HepG2 (cell line): ENCODE measurements around the gene MAP2K5. TPM values are rescaled to one million over a fixed set of nuclear protein-coding genes. Genes with fewer than 3 reads are reported as not detected.

Source experiments
- AGO2 ChIP-seq: fragments of 200-400 bp; formaldehyde crosslinking; optimal IDR thresholded peaks from 2 replicates; pipeline ENCODE3; 2017; ENCODE audit warnings: mild to moderate bottlenecking, low read depth, low read length, moderate library complexity
- CAMTA2 ChIP-seq: sonication (generic); formaldehyde crosslinking; IDR thresholded peaks from 2 replicates; pipeline ENCODE4 v1.4.0; 2020; ENCODE audit warnings: mild to moderate bottlenecking, missing genetic modification reagents, borderline replicate concordance
- CBX1 ChIP-seq: IDR thresholded peaks from one replicate; pipeline ENCODE4 v1.6.1; 2016; ENCODE audit warnings: antibody characterized with exemption, low read depth
- CHD2 ChIP-seq: IDR thresholded peaks from 2 replicates; pipeline ENCODE4 v1.6.1; 2011; ENCODE audit warnings: low read depth, low read length, improper control_type of control experiment
- FOXA3 ChIP-seq: IDR thresholded peaks from 2 replicates; pipeline ENCODE4 v1.6.1; 2016; ENCODE audit warnings: missing genetic modification reagents, missing compliant biosample characterization
- HNRNPUL1 ChIP-seq: fragments of 200-400 bp; formaldehyde crosslinking; IDR thresholded peaks from 2 replicates; pipeline ENCODE4 v1.6.1; 2017; ENCODE audit warnings: low read depth, mild to moderate bottlenecking, low read length, moderate library complexity
- MBNL3 ChIP-seq: fragments of 250-450 bp; sonication (Bioruptor Pico); conservative IDR thresholded peaks from 2 replicates; pipeline ENCODE4 v1.8.0; 2022; ENCODE audit warnings: mild to moderate bottlenecking, inconsistent platforms
- NCOA5 ChIP-seq: sonication (generic); formaldehyde crosslinking; IDR thresholded peaks from 2 replicates; pipeline ENCODE4 v1.4.0; 2020; ENCODE audit warnings: missing genetic modification reagents
- PTBP1 ChIP-seq: fragments of 200-400 bp; formaldehyde crosslinking; IDR thresholded peaks from 2 replicates; pipeline ENCODE4 v1.6.1; 2018; ENCODE audit warnings: low read length, low read depth; ENCODE audit not compliant: poor library complexity, severe bottlenecking
- RARG ChIP-seq: sonication (generic); formaldehyde crosslinking; IDR thresholded peaks from 2 replicates; pipeline ENCODE4 v1.4.0; 2020; ENCODE audit warnings: low read depth, mild to moderate bottlenecking, missing genetic modification reagents
- SMAD9 ChIP-seq: sonication (generic); formaldehyde crosslinking; IDR thresholded peaks from 2 replicates; pipeline ENCODE4 v1.5.1; 2020; ENCODE audit warnings: mild to moderate bottlenecking, missing genetic modification reagents
- SRY ChIP-seq: sonication (generic); formaldehyde crosslinking; IDR thresholded peaks from 2 replicates; pipeline ENCODE4 v1.8.0; 2022; ENCODE audit warnings: mild to moderate bottlenecking, missing genetic modification reagents
- TP53 ChIP-seq: sonication (generic); formaldehyde crosslinking; conservative IDR thresholded peaks from 2 replicates; pipeline ENCODE4 v1.4.0; 2020; ENCODE audit warnings: missing genetic modification reagents
- ZNF205 ChIP-seq: IDR thresholded peaks from 2 replicates; pipeline ENCODE4 v1.6.1; 2018; ENCODE audit warnings: missing biosample characterization, missing genetic modification reagents
- ZNF317 ChIP-seq: sonication (generic); formaldehyde crosslinking; IDR thresholded peaks from 2 replicates; pipeline ENCODE4 v1.5.0; 2020; ENCODE audit warnings: mild to moderate bottlenecking, missing genetic modification reagents
- ZNF670 ChIP-seq: sonication (generic); formaldehyde crosslinking; IDR thresholded peaks from 2 replicates; pipeline ENCODE4 v1.8.0; 2022; ENCODE audit warnings: mild to moderate bottlenecking, missing genetic modification reagents, borderline replicate concordance
- polyA plus RNA-seq, 8 experiments: library from polyadenylated mRNA; depleted of rRNA in 3 of 8; stranded (reverse) in 7 of 8; unstranded in 1 of 8; fragments of >200 nt; fragmentation: Illumina TruSeq in 4 of 8; extraction: Trizol in 4 of 8; gene quantifications; 2 replicates each; pipeline versions ENCODE4 v1.2.1 to v1.2.3, GENCODE V29; 2011 to 2016; ENCODE audit warnings: low read depth in 4 of 8, missing spikeins in 1 of 8, mixed read lengths in 1 of 8; ENCODE audit not compliant: insufficient read depth in 1 of 8
- total RNA-seq, 5 experiments: library from RNA; depleted of rRNA; stranded (reverse); fragments of >200 nt; fragmentation: Illumina TruSeq; extraction: Trizol; gene quantifications; 2 replicates each; pipeline ENCODE4 v1.2.3, GENCODE V29; 2016; ENCODE audit warnings: low read depth in 1 of 5
- TF ChIP-seq, protein P1 (sequence below): sonication (generic); formaldehyde crosslinking; IDR thresholded peaks from 2 replicates; pipeline ENCODE4 v1.4.0; 2020; ENCODE audit warnings: mild to moderate bottlenecking, low read depth, missing genetic modification reagents
- TF ChIP-seq, protein P2 (sequence below): sonication (generic); formaldehyde crosslinking; IDR thresholded peaks from 2 replicates; pipeline ENCODE4 v1.8.0; 2022; ENCODE audit warnings: missing genetic modification reagents, mild to moderate bottlenecking, inconsistent platforms, borderline replicate concordance
- TF ChIP-seq, protein P3 (sequence below): sonication (generic); formaldehyde crosslinking; IDR thresholded peaks from 2 replicates; pipeline ENCODE4 v1.5.1; 2020; ENCODE audit warnings: missing genetic modification reagents, mild to moderate bottlenecking, borderline replicate concordance
- TF ChIP-seq, protein P4 (sequence below): sonication (generic); formaldehyde crosslinking; IDR thresholded peaks from 2 replicates; pipeline ENCODE4 v1.4.0; 2020; ENCODE audit warnings: missing genetic modification reagents, borderline replicate concordance

Gene MAP2K5
- total and polyA plus RNA-seq, 2 of the 13 experiments (the other 11 are each of a cell fraction or from before 2014, with no cell fraction given) = 4.0 to 4.3 TPM

DNA sequence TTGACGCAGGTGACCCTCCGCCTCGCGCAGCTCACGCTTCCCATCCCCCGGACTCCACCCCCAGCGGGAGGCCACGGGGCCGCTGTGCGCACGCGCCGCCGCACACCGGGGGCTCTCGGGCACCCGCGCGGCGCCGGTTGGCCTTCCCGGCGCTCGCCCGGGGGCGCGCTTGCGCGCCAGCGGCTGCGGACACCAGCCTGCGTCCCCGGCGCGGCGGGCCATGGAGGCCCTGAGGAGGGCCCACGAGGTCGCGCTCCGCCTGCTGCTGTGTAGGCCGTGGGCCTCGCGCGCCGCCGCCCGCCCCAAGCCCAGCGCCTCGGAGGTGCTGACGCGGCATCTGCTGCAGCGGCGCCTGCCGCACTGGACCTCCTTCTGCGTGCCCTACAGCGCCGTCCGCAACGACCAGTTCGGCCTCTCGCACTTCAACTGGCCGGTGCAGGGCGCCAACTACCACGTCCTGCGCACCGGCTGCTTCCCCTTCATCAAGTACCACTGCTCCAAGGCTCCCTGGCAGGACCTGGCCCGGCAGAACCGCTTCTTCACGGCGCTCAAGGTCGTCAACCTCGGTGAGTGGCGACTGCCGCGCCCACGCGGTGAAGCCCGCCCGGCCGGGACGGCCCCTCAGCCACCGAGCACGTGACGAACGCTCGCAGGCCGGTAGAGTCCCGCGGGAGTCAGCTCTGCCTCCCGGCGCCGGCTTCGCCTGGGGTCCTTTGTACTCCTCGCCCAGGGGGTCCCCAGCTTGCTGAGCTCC is 21.3 kb upstream of the MAP2K5 start, which contains the start of gene C15orf61 (continued):
- TF ChIP-seq, protein P1, sequence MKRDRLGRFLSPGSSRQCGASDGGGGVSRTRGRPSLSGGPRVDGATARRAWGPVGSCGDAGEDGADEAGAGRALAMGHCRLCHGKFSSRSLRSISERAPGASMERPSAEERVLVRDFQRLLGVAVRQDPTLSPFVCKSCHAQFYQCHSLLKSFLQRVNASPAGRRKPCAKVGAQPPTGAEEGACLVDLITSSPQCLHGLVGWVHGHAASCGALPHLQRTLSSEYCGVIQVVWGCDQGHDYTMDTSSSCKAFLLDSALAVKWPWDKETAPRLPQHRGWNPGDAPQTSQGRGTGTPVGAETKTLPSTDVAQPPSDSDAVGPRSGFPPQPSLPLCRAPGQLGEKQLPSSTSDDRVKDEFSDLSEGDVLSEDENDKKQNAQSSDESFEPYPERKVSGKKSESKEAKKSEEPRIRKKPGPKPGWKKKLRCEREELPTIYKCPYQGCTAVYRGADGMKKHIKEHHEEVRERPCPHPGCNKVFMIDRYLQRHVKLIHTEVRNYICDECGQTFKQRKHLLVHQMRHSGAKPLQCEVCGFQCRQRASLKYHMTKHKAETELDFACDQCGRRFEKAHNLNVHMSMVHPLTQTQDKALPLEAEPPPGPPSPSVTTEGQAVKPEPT (CRISPR knock-in tag) = peak; percentile 90
- peak; percentile 77 for TF ChIP-seq CAMTA2 (CRISPR knock-in tag)
- TF ChIP-seq, protein P2, sequence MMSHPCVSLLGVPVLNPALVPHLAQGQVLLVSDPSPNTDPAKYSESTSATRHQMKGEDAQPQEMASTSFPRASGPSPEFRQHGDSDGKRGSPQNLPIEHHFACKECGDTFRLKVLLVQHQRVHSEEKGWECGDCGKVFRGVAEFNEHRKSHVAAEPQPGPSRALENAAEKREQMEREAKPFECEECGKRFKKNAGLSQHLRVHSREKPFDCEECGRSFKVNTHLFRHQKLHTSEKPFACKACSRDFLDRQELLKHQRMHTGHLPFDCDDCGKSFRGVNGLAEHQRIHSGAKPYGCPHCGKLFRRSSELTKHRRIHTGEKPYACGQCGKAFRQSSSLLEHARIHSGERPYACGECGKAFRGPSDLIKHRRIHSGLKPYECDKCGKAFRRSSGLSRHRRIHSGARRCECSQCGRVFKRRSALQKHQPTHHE = peak; percentile 88
- TF ChIP-seq NCOA5 = no peak
- peak; percentile 65 for TF ChIP-seq PTBP1
- TF ChIP-seq, protein P3, sequence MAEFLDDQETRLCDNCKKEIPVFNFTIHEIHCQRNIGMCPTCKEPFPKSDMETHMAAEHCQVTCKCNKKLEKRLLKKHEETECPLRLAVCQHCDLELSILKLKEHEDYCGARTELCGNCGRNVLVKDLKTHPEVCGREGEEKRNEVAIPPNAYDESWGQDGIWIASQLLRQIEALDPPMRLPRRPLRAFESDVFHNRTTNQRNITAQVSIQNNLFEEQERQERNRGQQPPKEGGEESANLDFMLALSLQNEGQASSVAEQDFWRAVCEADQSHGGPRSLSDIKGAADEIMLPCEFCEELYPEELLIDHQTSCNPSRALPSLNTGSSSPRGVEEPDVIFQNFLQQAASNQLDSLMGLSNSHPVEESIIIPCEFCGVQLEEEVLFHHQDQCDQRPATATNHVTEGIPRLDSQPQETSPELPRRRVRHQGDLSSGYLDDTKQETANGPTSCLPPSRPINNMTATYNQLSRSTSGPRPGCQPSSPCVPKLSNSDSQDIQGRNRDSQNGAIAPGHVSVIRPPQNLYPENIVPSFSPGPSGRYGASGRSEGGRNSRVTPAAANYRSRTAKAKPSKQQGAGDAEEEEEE (CRISPR knock-in tag) = no peak
- TF ChIP-seq SMAD9 (CRISPR knock-in tag) = peak; percentile 83; the same call in 1 of the 2 replicates
- TF ChIP-seq MBNL3 (CRISPR knock-in tag) = no peak
- TF ChIP-seq ZNF670 (CRISPR knock-in tag) = no peak
- TF ChIP-seq CBX1 = no peak
- peak; percentile 83 for TF ChIP-seq ZNF317
- TF ChIP-seq RARG = no peak
- peak; percentile 83; the same call in 1 of the 2 replicates for TF ChIP-seq TP53 (CRISPR knock-in tag)
- TF ChIP-seq CHD2 = peak; percentile 89
- TF ChIP-seq AGO2 = peak; percentile 91
- TF ChIP-seq HNRNPUL1 = no peak
- TF ChIP-seq SRY (CRISPR knock-in tag) = peak; percentile 87
- TF ChIP-seq, protein P4, sequence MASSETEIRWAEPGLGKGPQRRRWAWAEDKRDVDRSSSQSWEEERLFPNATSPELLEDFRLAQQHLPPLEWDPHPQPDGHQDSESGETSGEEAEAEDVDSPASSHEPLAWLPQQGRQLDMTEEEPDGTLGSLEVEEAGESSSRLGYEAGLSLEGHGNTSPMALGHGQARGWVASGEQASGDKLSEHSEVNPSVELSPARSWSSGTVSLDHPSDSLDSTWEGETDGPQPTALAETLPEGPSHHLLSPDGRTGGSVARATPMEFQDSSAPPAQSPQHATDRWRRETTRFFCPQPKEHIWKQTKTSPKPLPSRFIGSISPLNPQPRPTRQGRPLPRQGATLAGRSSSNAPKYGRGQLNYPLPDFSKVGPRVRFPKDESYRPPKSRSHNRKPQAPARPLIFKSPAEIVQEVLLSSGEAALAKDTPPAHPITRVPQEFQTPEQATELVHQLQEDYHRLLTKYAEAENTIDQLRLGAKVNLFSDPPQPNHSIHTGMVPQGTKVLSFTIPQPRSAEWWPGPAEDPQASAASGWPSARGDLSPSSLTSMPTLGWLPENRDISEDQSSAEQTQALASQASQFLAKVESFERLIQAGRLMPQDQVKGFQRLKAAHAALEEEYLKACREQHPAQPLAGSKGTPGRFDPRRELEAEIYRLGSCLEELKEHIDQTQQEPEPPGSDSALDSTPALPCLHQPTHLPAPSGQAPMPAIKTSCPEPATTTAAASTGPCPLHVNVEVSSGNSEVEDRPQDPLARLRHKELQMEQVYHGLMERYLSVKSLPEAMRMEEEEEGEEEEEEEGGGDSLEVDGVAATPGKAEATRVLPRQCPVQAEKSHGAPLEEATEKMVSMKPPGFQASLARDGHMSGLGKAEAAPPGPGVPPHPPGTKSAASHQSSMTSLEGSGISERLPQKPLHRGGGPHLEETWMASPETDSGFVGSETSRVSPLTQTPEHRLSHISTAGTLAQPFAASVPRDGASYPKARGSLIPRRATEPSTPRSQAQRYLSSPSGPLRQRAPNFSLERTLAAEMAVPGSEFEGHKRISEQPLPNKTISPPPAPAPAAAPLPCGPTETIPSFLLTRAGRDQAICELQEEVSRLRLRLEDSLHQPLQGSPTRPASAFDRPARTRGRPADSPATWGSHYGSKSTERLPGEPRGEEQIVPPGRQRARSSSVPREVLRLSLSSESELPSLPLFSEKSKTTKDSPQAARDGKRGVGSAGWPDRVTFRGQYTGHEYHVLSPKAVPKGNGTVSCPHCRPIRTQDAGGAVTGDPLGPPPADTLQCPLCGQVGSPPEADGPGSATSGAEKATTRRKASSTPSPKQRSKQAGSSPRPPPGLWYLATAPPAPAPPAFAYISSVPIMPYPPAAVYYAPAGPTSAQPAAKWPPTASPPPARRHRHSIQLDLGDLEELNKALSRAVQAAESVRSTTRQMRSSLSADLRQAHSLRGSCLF (CRISPR knock-in tag) = peak; percentile 80; the same call in 1 of the 2 replicates
- TF ChIP-seq FOXA3 (CRISPR knock-in tag) = 0 out of 2 replicates have a peak, but pooled peaks have one; percentile 8
- TF ChIP-seq ZNF205 (CRISPR knock-in tag) = peak; percentile 79; the same call in 1 of the 2 replicates
